Liver (tissue), 9 donors: Measurements from ENCODE around the gene DAB1. TPM values are rescaled to one million over a fixed set of nuclear protein-coding genes. Genes with fewer than 3 reads are reported as not detected.
A peak's percentile ranks its signal among the peaks of the same experiment; 100 is the strongest.

Experiments
- DNase-seq: peaks from one replicate; pipeline ENCODE4 v3.0.0-alpha.2; 2017; ENCODE audit warnings: low spot score
- H3K27ac ChIP-seq, 2 donors: one replicate each; pipeline ENCODE4 v1.7.0; 2013; ENCODE audit warnings: inconsistent platforms in 2 of 2, low read length in 2 of 2, control low read depth in 1 of 2, low read depth in 1 of 2, mild to moderate bottlenecking in 1 of 2
- H3K27me3 ChIP-seq, 4 donors: one replicate each; pipeline versions ENCODE4 v1.6.1 to v1.7.0; 2013; ENCODE audit warnings: low read length in 3 of 4, inconsistent platforms in 1 of 4, mild to moderate bottlenecking in 1 of 4, moderate library complexity in 1 of 4; ENCODE audit not compliant: control insufficient read depth in 4 of 4, insufficient read depth in 4 of 4
- H3K36me3 ChIP-seq, 4 donors: one replicate each; pipeline versions ENCODE4 v1.6.1 to v1.7.0; 2013; ENCODE audit warnings: low read length in 3 of 4, mild to moderate bottlenecking in 3 of 4, low read depth in 1 of 4, moderate library complexity in 1 of 4; ENCODE audit not compliant: control insufficient read depth in 4 of 4, insufficient read depth in 3 of 4
- H3K4me1 ChIP-seq, 4 donors: one replicate each; pipeline versions ENCODE4 v1.6.1 to v1.7.0; 2013; ENCODE audit warnings: low read length in 3 of 4, mild to moderate bottlenecking in 3 of 4, moderate library complexity in 1 of 4; ENCODE audit not compliant: control insufficient read depth in 4 of 4, insufficient read depth in 4 of 4
- H3K4me3 ChIP-seq, 3 donors: one replicate each; pipeline versions ENCODE4 v1.6.1 to v1.7.0; 2013; ENCODE audit warnings: low read length in 3 of 3, control low read depth in 1 of 3, low read depth in 1 of 3, mild to moderate bottlenecking in 1 of 3
- H3K9ac ChIP-seq, 2 donors: one replicate each; pipeline ENCODE4 v1.7.0; 2013; ENCODE audit warnings: low read length in 2 of 2, mild to moderate bottlenecking in 2 of 2, moderate library complexity in 2 of 2, control low read depth in 1 of 2, low read depth in 1 of 2
- H3K9me3 ChIP-seq, 4 donors: one replicate each; pipeline versions ENCODE4 v1.6.1 to v1.7.0; 2013; ENCODE audit warnings: low read length in 3 of 4; ENCODE audit not compliant: control insufficient read depth in 4 of 4
- EGR1 ChIP-seq, 2 donors: IDR thresholded peaks; 2 replicates each; pipeline ENCODE4 v1.6.1; 2016 to 2018; ENCODE audit warnings: antibody characterized with exemption in 2 of 2, low read depth in 2 of 2
- FOXA1 ChIP-seq: IDR thresholded peaks from 2 replicates; pipeline ENCODE4 v1.6.1; 2016; ENCODE audit warnings: antibody characterized with exemption
- FOXA2 ChIP-seq: IDR thresholded peaks from 2 replicates; pipeline ENCODE4 v1.6.1; 2016; ENCODE audit warnings: antibody characterized with exemption
- GABPA ChIP-seq, 2 donors: IDR thresholded peaks in 1 of 2; conservative IDR thresholded peaks in 1 of 2; 2 replicates each; pipeline ENCODE4 v1.6.1; 2016; ENCODE audit warnings: antibody characterized with exemption in 2 of 2, mild to moderate bottlenecking in 1 of 2, moderate library complexity in 1 of 2
- HNF4A ChIP-seq, 2 donors: conservative IDR thresholded peaks; 2 replicates each; pipeline ENCODE4 v1.6.1; 2016; ENCODE audit warnings: antibody characterized with exemption in 2 of 2, mild to moderate bottlenecking in 2 of 2
- HNF4G ChIP-seq: IDR thresholded peaks from 2 replicates; pipeline ENCODE4 v1.6.1; 2016; ENCODE audit warnings: antibody characterized with exemption
- JUND ChIP-seq, 2 donors: IDR thresholded peaks; 2 replicates each; pipeline ENCODE4 v1.6.1; 2016; ENCODE audit warnings: antibody characterized with exemption in 2 of 2
- MAX ChIP-seq: IDR thresholded peaks from 2 replicates; pipeline ENCODE4 v1.6.1; 2016; ENCODE audit warnings: antibody characterized with exemption
- NR2F2 ChIP-seq: IDR thresholded peaks from 2 replicates; pipeline ENCODE4 v1.6.1; 2016; ENCODE audit warnings: antibody characterized with exemption
- RAD21 ChIP-seq, 2 donors: IDR thresholded peaks; 2 replicates each; pipeline ENCODE4 v1.6.1; 2016; ENCODE audit warnings: antibody characterized with exemption in 2 of 2, mild to moderate bottlenecking in 2 of 2
- RXRA ChIP-seq, 2 donors: IDR thresholded peaks; 2 replicates each; pipeline ENCODE4 v1.6.1; 2017 to 2018; ENCODE audit warnings: antibody characterized with exemption in 2 of 2, mild to moderate bottlenecking in 1 of 2
- SP1 ChIP-seq: IDR thresholded peaks from 2 replicates; pipeline ENCODE4 v1.6.1; 2018; ENCODE audit warnings: antibody characterized with exemption, mild to moderate bottlenecking
- TAF1 ChIP-seq: conservative IDR thresholded peaks from 2 replicates; pipeline ENCODE4 v1.6.1; 2016; ENCODE audit warnings: antibody characterized with exemption, mild to moderate bottlenecking
- YY1 ChIP-seq: IDR thresholded peaks from 2 replicates; pipeline ENCODE4 v1.6.1; 2016; ENCODE audit warnings: antibody characterized with exemption, mild to moderate bottlenecking
- WGBS: extraction: QIAGEN DNeasy Blood & Tissue Kit; methylation state at CpG from one replicate; pipeline ENCODE4 v1.1.7; 2013; 5-methylcytosine and 5-hydroxymethylcytosine counted together
- polyA plus RNA-seq, 2 donors: library from polyadenylated mRNA; stranded (reverse) in 1 of 2; unstranded in 1 of 2; fragments of 200-250 nt in 1 of 2; fragments of >200 nt in 1 of 2; fragmentation: Nextera tagmentation in 1 of 2; extraction: Ambion mirVana in 1 of 2; gene quantifications; one replicate each; pipeline versions ENCODE4 v1.2.1 to v1.2.3, GENCODE V29; 2013 to 2015
- total RNA-seq, 2 donors: library from RNA; depleted of rRNA; stranded (reverse); fragments of >200 nt; gene quantifications; one replicate each; pipeline ENCODE4 v1.2.3, GENCODE V29; 2014
- TF ChIP-seq, protein P1 (sequence below): IDR thresholded peaks from 2 replicates; pipeline ENCODE4 v1.6.1; 2016; ENCODE audit warnings: antibody characterized with exemption
- TF ChIP-seq, protein P2 (sequence below): IDR thresholded peaks from 2 replicates; pipeline ENCODE4 v1.6.1; 2016; ENCODE audit warnings: antibody characterized with exemption, mild to moderate bottlenecking
- TF ChIP-seq, protein P3 (sequence below): fragments of 150-350 bp; IDR thresholded peaks from 2 replicates; pipeline ENCODE4 v1.5.1; 2017; ENCODE audit warnings: improper control_type of control experiment, low read depth, low read length; ENCODE audit not compliant: missing input control
- TF ChIP-seq, protein P4 (sequence below): IDR thresholded peaks from 2 replicates; pipeline ENCODE4 v1.6.1; 2016; ENCODE audit warnings: antibody characterized with exemption
- donor health status: healthy.
- donor health status: healthy.
- donor health status: healthy.
- donor health status: healthy.
- donor health status: healthy.

The DAB1 gene
- total and polyA plus RNA-seq, 4 donors, result 0.54 to 1.7 (median 1.2) TPM

GRCh38 chr1:57278558-57278957 is 145.3 kb downstream of the DAB1 start:
- Histone ChIP-seq H3K9me3 (no peaks in the 10 kb centered on the region), H3K36me3 (no peaks in the 10 kb centered on the region), H3K4me3 (no peak overlapping the region), H3K9ac (no peak overlapping the region), H3K27me3 (no peaks in the 10 kb centered on the region), H3K4me1 (peaks cover 7 to 70% (median 59%) of the 10 kb centered on the region in 4 donors), H3K27ac (peak overlapping the region; percentile 16 to 50)
- TF ChIP-seq SP1 (peak; percentile 26), HNF4G (no peak), HNF4A (conservative IDR thresholded peaks at IDR 0.05) (peak; percentile 37 to 64), EGR1 (IDR thresholded peaks at IDR 0.05; ENCODE audit: low read depth in 2 of 2) (no peak), RAD21 (IDR thresholded peaks at IDR 0.05) (peak; percentile 17 to 48), TAF1 (no peak), FOXA2 (no peak), MAX (peak; percentile 48), RXRA (IDR thresholded peaks at IDR 0.05) (peak; percentile 58 to 61), JUND (IDR thresholded peaks at IDR 0.05) (no peak), NR2F2 (no peak), FOXA1 (no peak), GABPA (IDR thresholded peaks at IDR 0.05 in 1 of 2, conservative IDR thresholded peaks at IDR 0.05 in 1 of 2) (no peak), YY1 (peak; percentile 16)
- TF ChIP-seq, protein P1, sequence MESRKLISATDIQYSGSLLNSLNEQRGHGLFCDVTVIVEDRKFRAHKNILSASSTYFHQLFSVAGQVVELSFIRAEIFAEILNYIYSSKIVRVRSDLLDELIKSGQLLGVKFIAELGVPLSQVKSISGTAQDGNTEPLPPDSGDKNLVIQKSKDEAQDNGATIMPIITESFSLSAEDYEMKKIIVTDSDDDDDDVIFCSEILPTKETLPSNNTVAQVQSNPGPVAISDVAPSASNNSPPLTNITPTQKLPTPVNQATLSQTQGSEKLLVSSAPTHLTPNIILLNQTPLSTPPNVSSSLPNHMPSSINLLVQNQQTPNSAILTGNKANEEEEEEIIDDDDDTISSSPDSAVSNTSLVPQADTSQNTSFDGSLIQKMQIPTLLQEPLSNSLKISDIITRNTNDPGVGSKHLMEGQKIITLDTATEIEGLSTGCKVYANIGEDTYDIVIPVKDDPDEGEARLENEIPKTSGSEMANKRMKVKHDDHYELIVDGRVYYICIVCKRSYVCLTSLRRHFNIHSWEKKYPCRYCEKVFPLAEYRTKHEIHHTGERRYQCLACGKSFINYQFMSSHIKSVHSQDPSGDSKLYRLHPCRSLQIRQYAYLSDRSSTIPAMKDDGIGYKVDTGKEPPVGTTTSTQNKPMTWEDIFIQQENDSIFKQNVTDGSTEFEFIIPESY, result peak; percentile 13
- TF ChIP-seq, protein P2, sequence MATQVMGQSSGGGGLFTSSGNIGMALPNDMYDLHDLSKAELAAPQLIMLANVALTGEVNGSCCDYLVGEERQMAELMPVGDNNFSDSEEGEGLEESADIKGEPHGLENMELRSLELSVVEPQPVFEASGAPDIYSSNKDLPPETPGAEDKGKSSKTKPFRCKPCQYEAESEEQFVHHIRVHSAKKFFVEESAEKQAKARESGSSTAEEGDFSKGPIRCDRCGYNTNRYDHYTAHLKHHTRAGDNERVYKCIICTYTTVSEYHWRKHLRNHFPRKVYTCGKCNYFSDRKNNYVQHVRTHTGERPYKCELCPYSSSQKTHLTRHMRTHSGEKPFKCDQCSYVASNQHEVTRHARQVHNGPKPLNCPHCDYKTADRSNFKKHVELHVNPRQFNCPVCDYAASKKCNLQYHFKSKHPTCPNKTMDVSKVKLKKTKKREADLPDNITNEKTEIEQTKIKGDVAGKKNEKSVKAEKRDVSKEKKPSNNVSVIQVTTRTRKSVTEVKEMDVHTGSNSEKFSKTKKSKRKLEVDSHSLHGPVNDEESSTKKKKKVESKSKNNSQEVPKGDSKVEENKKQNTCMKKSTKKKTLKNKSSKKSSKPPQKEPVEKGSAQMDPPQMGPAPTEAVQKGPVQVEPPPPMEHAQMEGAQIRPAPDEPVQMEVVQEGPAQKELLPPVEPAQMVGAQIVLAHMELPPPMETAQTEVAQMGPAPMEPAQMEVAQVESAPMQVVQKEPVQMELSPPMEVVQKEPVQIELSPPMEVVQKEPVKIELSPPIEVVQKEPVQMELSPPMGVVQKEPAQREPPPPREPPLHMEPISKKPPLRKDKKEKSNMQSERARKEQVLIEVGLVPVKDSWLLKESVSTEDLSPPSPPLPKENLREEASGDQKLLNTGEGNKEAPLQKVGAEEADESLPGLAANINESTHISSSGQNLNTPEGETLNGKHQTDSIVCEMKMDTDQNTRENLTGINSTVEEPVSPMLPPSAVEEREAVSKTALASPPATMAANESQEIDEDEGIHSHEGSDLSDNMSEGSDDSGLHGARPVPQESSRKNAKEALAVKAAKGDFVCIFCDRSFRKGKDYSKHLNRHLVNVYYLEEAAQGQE, result no peak
- TF ChIP-seq, protein P3, sequence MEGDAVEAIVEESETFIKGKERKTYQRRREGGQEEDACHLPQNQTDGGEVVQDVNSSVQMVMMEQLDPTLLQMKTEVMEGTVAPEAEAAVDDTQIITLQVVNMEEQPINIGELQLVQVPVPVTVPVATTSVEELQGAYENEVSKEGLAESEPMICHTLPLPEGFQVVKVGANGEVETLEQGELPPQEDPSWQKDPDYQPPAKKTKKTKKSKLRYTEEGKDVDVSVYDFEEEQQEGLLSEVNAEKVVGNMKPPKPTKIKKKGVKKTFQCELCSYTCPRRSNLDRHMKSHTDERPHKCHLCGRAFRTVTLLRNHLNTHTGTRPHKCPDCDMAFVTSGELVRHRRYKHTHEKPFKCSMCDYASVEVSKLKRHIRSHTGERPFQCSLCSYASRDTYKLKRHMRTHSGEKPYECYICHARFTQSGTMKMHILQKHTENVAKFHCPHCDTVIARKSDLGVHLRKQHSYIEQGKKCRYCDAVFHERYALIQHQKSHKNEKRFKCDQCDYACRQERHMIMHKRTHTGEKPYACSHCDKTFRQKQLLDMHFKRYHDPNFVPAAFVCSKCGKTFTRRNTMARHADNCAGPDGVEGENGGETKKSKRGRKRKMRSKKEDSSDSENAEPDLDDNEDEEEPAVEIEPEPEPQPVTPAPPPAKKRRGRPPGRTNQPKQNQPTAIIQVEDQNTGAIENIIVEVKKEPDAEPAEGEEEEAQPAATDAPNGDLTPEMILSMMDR, result no peak
- TF ChIP-seq, protein P4, sequence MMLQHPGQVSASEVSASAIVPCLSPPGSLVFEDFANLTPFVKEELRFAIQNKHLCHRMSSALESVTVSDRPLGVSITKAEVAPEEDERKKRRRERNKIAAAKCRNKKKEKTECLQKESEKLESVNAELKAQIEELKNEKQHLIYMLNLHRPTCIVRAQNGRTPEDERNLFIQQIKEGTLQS, result no peak
- WGBS, result 35% methylated on average over 3 of the region's 3 CpGs
- DNase-seq, result no peak
